ENCODE data around the gene BUD13.

DNA sequence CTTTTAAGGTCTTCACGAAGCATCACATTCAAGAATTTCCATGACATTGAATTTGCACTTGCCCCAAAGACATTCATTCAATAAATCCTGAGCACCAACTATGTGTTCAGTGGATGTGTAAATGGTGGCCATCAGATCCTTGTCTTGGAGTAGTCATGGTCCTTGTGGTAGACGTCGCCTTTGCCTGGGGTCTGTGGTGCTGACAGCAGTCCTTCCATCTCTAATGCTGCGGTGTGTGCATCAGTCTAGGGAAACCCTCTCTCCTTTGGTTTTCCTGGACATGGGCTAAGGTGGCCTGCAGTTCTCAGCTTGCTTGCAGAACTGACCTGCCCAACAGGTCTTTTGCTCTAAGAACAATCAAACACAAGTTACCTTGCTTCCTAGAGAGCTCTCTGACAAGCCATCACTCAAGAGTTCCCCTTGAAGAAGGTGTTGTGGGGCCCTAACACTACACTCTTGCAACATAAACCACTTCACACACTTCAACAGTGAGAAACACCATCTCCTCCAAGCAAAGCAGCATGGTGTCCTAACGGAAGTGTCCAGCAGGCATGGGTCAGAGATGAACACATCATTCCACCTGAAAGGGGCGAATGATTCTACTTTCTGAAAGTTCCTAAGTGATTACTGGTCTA is 72.1 kb downstream of the BUD13 start:
- no peak for TF ChIP-seq CTCF (conservative IDR thresholded peaks at IDR 0.05 in 1 of 2, IDR thresholded peaks at IDR 0.05 in 1 of 2; ENCODE audit: extremely low read depth in 1 of 2, insufficient read depth in 1 of 2, low read depth in 1 of 2, low read length in 2 of 2)
- no peak for TF ChIP-seq EZH2 (IDR thresholded peaks at IDR 0.05; ENCODE audit: borderline replicate concordance, low read length)
